NCI-H446 (cell line): Measurements from ENCODE around the gene LAMTOR2.

Source experiments
- DNase-seq, 2 experiments: peaks; one replicate each; lab custom pipeline; 2025; lab: John Stamatoyannopoulos, UW

Gene LAMTOR2

DNA sequence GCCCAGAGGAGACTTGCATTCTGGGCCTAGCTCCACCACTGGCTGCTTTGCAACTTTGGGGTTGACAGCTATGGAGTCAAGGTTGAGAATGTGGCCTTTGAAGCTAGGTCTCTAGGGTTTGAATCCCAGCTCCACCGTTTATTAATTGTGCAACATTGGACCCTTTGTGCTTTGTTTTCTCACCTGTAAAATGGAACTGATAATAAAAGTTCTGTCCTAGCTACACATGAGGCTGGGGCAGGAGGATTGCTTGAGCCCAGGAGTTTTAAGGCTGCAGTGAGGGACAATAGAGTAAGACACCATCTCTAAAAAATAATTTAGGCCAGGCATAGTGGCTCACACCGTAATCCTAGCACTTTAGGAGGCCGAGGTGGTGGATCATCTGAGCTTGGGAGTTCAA is 44.7 kb downstream of the LAMTOR2 start:
- no peak for DNase-seq

DNA sequence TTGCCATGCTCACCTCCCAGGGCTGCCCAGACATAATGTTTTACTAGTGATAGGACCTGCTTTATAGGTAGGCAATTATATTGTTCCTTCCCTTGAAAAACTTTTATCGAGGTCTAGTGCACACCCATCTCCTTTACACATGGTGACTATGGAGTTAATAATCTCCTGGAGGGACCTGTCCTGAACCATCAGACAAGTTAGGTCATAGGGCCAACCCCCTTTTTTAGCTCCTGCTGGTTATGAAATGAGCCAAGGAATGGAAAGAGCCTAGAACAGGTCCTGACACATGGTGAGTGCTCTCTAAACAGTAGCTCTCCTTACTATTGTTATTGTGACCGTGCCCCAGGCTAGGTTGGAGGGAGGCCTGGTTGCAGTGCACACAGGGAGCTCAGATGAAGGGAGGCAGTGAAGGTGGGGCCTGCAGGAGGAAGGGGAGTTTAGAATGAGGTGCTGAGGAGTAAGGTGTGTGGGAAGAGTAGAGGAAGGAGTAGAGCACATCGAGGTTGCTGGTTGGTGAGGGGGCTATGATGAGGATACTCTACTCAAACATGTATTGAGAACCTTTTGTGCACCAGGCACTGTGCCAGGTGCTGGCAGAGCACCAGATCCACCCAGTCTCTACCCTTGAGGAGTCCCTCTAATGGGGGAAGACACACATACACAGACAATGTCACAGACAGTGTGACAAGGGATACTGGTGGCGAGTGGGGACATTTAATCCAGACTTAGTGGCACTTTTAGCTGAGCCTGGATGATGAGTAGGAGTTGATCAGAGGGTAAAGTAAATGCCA is 45.8 kb downstream of the LAMTOR2 start:
- peak in 1 of 2 experiments; percentile 48 for DNase-seq

DNA sequence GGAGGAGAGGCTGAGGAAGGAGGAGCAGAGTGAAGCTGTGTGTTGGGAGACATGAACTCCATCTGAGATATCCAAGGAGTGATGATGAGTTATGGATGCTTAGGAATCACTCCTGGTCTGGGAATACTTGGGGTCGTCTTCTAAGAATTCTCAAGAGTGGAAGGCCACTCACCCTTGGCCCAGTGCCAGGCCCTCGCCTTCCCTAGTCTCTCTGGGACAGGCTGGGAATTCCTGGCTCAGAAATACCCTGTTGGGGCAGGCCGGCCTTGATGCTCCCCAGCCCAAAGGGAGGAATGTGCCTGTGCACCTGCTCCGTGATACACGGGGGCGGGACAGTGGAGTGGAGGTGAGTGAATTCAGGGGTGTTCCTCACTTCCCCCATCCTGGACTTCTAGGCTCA is 47.3 kb downstream of the LAMTOR2 start:
- no peak for DNase-seq

DNA sequence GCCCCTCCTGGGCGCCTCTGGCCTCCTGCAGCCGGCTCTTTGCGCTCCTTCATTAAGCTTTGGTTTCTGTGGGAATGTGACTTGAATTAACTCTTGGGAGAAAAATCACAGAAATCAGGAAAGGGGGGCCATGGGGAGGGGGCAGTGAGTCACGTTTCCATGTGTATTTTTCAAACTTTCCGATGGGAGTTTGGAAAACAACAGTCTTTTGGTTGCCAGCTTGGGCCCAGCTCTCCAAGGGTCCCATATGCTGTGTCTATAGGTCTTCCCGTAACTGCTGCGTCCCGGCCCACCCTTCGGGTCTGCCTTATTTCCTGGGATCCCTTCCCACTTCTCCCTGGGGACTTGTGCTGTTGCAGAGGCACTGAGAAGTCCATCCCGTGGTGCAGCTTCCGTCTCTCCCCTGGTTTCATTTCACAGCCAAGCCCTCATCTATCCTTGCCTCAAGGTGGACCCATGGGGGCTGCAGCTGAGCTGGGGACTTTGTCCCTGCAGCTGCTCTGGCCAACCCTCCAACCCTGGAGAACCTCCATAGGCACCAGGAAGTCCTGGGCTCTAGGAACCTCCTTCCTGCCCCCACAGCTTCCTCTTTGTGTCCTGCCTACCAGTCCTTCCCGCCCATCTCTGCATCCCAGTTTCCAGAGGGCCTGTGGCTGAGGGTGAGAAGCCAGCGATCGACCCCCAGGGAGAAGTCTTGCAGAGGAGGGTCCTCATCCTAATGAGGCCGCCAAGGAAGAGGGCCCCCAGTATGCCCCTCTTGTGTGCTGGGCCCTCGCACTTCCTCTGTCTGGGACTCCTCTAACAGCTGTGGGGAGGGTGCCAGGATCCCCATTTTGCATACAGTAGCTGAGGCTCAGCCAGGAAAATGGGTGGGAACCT is 48.3 kb downstream of the LAMTOR2 start:
- DNase-seq = no peak

DNA sequence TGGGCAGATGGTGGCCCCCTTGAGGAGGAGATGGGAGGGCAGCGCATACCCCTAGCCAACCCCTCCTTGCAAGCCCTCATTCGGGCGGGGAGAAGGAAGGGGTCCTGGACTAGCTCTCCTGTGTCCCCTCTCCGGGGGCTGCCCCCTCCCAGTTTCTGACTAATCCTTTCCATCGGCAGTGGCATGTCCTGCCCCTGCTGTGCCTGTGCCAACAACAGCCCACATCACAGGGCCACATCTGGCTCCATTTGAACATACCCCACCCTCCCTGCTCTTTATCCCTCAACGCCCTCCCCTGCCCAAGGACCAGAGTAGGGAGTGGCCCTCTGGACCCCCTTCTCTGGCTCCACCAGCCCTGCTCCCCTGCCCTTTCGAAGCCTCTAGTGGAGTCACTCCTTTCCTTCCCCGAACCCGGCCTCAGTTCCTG is 49.0 kb downstream of the LAMTOR2 start:
- DNase-seq = no peak

DNA sequence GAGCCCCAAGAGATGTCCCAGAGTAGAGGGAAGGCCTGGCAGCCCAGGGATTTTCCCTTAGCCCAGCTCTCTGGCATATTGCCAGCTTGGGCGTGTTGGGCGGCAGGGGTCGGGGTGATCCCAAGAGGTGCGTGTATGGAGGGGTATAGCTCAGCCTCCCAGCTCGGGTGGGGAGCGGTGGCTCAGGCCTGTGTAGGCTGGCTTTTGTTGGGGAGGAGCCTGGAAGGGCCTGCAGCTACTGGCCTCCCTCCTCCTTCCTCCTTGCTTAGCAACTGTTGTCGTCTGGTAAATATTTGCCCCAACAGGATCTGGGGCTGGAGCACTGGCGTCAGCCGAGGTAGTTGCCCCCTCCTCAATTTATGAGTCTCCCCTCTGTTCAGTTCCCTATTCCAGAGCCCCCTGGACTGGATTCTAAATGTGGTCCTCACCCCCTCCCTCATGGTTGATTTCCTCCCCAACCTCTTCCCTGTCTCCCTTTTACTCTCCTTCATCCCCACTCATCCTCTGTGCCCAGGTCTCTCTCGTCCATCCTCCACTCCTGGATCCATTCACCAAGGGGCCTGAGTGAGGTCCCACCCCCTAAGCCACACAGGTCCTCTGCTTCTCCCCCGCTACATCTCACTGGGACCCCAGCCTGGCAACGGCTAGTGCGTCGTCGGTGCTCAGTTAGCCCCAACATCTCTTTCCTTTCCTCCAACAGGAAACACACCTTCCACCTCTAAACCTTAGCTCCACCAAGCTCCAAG is 49.7 kb downstream of the LAMTOR2 start:
- no peak for DNase-seq

DNA sequence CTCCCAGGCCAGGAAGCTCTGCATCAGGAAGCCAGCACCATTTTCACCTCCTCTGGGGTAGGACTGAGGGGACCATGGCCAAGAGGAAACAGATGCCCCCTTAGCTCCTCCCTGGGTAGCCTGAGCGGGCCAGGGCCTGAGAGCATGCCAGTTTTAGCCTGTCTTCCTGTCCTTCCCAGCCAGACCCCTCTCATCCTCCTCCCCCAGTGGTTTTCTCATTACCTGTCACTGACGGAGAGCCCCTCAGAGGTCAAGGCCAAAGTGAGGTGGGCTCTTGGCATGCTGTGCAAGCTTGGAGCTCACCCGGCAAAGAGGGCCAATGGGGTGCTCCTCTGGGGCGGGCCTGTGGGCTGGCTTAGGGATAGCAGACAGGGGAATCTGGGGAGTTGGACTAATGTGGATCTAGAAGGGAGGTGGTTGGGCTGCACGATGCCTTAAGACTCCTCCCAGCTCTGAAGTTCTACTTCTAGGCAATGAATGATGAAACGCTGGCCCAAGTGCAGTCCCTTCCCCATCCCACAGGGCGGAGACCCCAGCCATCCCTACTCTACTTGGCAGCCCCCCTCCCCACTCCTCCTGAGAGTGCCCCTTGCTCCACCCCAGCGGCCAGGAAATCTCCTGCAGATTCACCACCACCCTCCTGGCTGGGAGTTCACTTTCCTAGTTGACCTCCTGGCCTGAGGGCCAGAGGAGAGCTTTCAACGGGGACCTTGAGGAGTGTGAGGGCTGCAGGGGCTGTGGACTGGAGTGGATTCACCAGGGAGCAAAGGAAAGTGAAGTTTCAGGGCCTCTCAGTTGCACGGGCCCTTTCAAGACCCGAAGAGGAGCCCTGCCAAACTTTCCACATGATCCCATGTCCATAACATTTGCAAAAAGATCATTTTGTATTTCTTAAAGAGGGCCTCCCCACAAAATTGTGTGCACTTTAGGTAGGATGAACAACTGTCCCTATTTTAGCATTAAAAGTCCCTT is 50.6 kb downstream of the LAMTOR2 start:
- DNase-seq = no peak

DNA sequence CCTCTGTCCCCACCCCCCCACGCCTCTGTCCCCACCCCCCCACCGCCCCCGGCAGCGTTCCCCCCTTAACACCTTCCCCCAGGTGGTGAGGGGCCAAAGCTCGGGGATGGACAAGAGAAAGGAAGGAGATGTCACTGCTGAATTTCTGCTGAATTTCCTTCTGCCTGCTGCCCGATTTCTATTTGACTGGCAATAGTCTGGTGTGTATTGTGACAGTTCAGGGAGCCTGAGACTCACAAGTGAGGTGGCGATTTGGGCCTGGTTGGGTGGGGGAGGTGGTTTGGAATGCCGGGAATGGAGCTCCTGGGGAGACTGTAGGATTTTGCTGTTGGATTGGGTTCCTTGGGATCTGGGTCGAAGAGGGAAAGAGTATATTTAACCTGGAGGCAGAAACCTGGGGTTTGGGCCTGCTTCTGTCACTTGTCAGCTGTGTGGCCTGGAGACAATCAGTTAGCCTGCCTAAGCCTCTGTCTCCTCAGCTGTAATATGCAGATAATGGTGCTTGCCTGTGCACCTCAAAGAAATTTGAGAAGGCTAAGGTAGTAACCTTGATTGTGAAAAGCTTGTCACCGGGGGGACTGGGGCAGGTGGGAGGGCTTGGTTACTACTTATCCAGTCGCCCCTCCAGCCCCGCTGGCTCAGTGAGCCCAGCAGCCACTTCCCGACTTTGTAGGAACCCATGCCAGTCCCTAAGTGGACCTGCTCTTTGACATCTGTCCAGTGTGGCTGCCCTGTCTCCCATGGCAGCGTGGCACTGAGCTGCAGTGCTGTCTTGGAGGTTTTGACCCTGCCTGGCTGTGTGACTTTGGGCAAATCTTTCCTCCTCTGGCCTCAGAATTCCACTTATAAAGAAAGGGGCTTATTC is 52.3 kb downstream of the LAMTOR2 start:
- DNase-seq = no peak

DNA sequence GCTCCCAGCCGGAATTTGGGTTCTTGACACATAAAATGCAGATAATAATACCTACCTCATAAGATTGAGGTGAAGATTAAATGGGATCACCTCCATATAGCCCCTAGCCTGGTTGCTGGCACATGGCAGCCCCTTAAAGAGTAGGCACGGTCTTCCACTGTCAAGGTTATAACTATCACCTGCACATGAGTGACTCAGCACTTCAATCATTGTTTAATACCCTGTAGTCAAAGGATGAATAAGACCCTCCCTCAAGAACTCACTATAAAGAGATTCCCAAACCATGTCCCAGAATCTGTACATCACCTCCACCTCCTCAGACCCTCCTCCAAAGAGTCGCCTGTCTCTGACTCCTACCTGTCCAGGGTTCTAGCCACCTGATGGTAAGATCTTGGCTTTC is 53.5 kb downstream of the LAMTOR2 start:
- no peak for DNase-seq
